ENCODE measurements around the gene STARD13.

The STARD13 gene

DNA sequence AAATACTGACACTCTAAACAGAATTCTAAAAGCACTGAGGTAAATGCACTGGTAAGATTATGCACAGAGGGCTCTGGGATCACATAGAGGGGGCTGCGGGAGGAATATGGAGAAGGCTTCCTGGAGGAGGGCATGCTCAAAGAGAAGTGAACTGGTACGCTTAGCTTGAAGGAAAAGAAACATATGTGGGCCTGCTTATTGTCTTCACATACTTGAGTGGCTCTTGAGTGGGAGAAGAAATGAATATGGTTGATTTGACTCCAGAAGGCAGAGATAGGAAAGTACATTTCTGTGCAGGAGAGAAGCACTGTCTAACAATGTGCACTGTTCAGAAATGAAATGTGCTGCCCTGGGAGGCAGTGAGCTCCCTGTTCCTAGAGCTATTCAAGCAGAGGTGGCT is 178.2 kb downstream of the STARD13 start:
- DNase-seq: no peak

DNA sequence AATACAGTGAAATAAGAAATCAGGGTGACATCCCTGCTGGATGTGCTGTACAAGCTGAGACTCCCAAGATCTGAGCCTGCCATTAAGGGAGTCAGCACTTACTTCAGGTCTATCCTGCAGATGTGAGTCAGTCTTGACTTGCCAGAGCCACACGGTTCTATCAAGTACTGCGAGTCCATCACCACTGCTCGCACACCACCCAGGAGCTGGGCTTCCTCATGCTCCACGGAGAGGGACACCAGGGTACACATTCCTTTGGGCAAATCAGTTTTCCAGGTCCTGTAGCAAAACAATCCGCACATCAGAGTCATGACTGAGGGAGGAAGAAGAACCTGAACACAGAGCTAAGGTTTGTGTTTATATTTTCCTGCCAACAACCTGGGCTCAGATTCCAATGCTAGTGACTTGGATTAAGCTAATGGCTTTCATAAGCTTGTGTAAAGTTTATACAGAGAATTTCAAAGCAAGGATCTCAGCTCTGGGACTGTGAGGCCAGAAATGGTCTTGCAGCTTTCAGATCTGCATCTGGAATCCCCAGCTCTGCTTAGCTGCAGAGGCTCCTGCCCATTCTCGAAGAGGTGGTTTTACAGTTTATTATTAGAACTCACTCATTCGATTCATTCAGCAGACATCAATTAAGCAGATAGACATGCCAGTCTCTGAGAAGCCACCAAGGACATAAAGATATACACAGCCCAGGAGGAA is 178.7 kb downstream of the STARD13 start:
- DNase-seq: no peak

DNA sequence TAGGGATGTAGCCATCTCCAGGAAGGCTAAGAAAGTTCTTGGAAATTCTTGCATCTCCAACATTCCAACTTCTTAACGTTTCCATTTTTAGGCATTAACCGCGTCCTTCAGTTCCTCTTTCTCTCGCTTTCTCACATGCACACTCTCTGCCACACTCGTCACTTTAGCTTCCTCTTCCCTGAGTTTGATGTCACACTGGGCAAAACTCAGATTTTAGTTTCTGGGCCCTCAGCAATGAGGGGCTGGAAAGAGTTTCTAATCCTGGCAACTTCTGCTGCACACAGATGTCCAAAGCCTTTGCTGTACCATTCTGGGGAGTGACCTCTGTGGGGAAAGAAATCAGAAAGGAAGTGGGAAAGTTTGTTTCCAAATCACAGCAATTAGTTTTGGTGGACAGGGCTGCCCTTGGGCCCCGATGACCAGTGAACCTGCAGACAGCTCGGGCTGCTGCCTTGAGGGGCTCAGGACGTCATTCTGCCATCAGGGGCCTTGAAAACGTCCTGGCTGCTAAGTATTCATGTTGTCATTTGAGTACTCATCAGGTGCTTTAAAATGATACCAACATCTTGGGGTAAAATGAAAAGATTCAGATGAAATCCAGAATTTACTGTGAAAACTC is 180.1 kb downstream of the STARD13 start:
- DNase-seq: no peak

DNA sequence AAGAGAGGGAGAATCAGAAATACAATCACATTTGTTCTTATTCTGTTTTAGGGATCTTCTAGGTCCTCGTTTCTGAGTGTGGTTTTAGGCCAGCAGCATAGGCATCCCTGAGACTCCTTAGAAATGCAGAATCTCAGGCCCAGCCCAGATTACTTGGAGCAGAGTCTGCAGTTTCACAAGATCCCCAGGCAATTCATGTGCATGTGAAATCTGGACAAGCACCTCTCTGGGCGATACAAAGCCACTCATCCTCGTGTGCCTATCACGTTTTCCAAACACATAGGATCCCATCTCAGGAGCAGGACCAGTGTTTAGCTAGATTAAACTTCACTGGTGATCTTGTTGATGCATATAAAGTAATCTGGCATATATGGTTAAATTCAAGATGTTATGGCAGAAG is 182.1 kb downstream of the STARD13 start:
- DNase-seq: no peak

DNA sequence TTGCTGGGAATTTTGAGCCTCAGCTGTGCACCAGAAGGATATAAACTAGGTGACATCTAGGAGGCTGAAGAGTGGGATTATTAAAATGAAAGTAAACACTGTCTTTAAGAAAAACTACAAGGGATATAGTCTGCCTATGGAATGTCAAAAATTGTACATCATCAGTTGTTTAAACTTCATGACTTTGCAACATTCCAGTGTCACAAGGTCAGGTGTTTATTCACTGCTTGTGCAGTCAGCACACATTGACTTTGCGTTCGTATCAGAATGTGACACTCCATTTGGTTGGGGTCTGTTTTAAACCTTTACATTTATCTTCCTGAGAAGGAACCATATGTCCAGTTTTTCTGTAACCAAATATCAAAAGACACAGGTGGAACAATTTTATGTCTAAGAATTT is 183.7 kb downstream of the STARD13 start:
- DNase-seq: no peak

DNA sequence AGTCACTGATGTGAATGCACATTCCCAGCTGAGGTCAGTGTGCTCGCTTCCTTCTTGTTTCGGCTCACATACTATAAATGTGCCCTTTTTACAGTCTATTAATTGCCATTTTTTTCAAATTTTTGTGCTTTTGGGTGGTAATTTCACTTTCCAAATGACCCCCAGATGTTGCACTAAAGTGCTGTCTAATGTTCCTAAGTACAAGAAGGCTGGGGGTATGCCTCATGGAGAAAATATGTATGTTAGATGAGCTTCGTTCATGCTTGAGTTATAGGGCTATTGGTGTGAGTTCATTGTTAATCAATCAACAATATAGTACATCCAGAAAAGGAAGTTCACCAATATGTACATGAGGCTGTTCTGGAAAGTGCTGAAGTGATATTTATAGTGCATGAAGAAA is 184.7 kb downstream of the STARD13 start:
- no peak for DNase-seq

DNA sequence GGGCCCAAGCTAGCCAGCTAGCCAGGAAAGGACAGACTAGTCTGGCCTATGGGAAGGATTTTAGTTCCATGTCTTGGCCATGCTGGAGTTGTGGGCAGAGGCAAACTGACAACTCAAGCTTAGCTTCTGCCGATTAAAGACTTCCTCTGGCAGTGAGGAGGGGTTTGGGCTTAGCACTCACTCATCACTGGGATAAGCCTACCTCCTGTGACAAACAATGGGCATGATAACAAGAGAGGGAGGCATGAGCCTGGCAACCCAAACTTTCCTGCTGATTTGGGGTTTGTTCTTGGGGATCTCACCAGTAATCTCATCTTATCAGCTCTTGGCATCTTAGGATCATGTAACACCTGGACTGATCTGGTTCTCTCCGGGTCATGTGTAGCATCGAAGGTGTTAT is 185.7 kb downstream of the STARD13 start:
- DNase-seq: no peak

DNA sequence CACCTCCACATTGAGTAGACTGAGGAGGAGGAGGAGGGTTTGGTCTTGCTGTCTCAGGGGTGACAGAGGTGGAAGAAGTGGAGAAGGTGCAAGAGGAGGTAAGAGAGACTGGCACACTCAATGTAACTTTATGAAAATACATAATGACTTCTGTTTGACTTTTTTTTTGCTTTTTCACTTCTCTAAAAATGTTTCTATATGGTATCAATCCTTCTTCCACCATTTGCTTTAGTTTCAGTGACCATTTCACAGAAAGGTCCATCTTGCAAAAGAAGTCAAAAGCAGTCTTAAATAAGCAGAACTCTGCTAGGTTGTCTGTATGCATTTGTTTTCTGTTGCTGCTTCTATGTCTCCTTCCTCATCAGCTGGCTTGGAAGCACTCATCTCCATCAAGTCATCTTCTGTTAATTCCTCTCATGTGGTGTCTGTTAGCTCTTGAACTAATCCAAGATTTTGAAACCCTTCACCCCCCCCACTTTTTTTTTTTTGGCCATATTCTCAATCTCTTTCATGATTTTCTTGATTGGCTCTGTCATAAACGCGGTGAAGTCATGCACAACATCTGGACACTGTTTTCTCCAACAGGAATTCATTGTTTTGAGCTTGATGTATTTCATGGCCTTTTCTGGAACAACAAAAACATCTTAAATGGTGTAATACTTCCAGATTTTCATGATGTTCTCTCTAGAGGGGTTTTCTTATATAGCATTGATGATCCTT is 188.5 kb downstream of the STARD13 start:
- DNase-seq: no peak

DNA sequence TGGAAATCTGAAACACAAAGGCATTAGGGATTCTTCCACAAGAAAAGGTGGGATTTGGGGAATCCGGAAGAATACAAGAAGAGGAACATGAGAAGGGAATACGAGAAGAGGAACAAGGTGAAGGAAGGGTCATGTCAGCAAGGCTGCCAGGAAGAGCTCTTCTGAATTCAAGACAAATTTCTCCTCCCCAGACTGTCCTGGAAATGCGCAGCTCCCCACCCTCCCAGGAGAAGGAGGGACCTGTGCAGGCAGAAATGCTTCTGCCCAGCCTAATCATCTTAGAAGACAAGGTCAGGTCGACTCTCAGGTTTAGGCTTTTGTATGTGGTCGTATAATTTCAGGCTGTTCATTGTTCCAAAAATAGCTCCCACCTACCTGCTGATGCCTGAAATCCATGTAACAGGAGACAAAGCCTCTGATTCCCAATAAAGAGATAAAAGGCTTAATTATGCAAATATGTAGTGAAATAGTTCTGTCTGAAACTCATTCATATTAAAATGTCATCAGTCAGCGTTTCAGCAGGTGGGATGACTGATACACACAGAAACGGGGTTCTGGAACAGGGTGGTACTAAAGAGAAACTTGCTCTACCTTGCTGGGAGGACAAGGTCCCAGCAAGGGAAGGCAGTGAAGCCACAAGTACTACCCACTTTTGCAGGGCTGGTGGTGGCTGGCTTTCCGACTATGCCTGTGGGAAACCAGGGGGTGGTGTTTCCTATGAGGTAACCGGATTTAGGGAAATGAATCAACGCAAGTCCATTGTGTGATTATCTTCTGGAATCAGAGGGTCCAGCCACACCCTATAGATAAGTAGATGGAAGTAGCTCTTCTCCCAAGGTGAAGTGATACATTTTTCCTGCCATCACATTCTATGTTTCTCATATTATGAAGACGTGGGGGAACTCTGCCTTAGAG is 193.2 kb downstream of the STARD13 start:
- no peak for DNase-seq

DNA sequence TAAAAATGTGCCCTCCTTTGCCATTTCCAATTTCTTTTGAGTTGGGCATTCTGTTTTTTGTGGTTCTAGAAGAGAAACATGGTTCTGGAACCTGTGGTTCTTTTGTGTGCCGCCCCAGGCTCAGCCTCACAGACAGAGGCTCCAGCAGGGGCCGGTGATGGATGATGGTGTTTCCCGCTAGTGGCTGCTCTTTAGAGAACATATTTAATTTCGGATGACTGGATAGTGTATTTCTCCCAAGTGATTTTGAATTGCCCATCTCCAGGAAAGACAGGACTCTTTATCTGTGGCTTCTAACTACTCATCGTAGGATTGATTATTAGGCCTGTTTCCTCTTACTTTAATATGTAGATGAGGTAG is 194.2 kb downstream of the STARD13 start:
- no peak for DNase-seq

DNA sequence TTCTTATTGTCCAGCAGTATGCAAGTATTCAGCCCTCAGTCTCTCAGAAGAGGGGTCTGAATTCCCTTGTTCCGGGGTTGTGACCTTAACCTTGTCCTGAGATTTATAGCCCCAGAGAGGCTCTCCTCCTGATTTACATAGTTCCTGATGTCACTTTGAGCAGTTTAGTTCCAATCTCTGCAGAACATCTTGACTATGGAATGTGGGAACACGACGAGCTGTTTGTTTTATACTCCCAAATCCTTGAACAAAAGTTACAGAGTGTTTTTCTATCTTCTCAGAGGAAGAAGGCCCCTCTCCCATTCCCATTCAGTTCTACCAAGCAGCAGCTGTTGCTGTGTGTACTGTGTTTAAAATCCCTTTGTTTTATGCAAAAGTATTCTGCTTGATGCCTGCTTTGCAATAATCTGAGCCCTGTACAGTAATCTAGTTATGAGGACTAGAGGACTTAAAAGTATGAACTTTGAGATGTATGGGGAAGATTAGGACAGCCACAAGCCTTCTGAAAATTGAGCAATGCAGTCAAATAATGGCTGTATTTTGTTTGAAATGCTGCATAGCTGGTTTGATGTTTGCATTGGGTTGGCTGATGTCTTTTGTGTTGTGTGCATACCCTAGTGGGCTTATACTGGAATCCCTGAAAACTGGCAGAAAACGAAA is 194.7 kb downstream of the STARD13 start:
- no peak for DNase-seq

DNA sequence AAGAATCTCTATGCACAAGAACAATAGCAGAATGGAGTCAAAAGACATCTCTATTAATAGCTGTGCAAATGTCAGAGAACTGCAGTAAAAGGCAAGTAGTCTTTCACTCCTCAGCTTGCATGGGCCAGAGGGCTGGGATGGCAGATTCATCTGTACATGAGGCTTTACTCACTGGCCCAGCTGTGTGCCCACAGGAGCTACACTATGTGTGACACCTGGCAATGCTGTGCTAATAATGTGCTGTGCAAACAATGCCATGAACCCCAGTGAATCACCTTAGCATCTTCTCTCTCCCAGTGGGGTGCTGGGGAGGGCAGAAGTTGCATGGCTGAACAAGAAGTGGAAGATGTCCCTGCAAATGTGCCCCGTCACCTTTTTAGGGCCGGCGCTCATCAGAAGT is 196.2 kb downstream of the STARD13 start:
- DNase-seq: no peak

DNA sequence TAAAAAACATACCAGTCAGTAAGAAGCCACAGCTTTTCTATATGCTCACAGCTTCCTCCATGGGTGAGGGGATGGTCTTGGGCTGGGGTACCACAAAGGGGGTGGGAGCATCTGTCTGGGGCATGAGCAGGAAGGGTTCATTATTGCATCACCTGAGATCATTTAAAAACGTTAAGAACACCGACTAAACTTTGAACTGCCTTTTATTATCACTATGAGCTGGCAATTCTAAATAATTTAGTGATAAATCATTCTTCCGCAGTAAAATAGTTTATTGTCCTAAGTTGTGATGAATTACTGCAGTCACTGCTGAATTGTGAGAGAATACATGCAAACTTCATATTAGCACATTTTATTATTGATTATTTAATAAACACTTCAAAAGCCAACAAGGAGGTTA is 197.8 kb downstream of the STARD13 start:
- no peak for DNase-seq

DNA sequence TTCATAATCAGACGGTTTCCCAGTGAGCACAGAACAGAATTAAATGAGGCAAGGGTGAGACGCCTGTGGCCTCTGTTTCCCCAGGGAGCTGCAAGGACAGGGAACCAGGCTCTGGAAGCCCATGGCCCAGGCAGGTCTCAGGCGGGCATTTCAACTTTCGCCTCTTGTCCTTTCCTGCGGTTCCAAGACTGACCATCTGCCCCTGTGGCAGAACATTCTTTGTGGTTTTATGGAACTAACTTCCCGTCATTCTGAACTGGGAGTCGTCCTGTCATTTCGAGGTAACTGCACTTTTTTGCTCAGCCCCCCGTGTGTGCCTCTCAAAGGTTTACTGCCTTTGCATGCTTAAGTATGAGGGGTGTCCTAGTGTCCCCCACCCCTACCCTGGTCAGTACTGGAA is 198.5 kb downstream of the STARD13 start:
- no peak for DNase-seq

DNA sequence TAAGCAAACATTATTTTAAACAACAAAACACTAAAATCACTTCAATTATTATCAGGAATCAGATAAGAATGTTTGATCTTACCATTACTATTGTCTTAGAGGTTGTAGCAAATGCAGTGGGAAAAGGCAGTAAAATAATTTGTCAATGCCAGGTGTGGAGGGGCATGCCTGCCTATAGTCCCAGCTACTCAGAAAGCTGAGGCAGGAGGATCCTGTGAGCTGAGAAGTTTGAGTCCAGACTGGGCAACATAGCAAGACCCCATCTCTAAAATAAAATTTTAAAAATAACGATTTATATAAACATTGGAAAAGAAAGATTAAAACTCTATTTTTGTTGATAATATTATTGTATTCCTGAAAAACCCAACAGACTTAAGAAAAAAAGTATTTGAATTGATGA is 202.5 kb downstream of the STARD13 start:
- no peak for DNase-seq

DNA sequence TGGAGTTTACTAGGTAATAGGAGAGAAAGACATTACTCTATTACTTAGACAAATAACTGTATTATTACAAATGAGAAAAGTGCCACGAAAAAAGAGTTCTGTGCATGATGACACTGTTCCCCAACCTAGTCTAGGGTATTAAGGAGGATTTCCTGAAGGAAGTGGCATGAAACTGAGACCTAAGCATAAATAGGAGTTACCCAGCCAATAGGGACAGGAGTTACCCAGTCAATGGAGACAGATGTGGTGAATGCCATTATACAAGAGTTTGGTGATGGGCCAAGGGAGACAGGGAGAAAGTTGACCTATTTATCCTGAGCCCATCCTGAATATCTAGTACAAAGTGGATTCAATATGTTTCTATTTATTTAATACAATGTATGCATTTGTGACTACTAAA is 203.9 kb downstream of the STARD13 start:
- no peak for DNase-seq

DNA sequence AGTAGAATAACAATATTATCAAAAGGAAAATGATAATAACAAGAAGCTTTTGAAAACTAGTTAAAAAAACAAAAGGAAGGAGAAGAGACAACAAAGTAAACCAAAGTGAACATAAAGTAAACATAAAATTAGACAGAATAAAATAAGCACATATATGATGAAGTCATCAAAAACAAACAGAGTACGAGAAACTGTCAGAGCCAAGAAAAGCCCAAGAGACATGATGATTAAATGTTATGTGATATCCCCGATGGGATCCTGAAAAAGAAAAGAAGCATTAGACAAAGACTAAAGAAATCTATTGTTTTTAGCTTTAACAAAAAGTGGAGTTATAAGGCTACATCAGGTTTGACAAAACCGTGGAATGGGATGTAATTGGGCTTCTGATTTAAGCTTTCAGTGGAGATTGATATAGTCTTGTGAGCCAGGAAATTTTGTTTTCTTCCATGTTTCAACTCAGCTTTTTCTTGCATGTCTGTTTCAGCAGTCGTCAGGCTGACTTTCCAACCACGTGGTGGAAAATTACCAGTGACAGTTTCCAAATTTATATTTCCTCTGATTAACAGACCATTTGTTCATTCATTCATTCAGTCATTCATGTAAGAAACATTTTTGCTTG is 204.5 kb downstream of the STARD13 start:
- DNase-seq: no peak

DNA sequence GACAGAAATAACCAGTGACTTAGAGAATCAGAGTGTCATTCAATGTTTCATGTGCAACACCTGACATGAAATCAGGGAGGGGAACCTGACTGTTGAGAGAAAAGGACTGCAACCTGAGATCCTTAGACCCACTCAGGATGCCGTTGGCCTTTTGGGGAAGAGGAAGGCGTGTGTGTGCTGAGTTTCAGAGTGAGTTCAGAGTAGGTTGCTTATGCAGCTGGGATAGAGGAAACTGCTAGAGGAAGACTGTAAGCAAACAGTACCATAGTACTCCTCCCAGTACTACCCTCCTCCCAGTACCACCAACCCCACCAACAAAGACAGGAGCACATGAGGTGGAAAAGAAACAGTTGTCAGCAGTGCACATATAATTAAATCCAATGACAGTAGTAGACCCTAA is 205.6 kb downstream of the STARD13 start:
- no peak for DNase-seq

DNA sequence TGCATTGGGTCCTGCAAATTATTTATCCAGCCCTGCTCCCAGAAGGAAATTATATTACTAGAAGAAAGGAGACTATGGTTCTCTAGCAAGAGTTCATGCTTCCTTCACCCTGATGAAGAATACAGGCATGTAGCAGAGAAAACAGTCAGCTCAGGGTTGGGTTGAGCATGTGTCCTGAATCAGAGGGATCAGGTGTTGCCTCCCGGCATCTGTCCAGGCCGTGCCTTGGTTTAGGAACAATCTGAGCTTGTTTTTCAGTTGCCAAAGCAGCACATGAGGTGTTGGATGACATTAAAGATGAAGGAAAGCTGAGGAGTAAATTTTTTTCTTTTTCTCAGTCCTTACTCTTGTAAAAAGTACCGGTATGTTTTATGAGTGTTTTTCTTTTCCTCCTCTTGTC is 207.3 kb downstream of the STARD13 start:
- no peak for DNase-seq

DNA sequence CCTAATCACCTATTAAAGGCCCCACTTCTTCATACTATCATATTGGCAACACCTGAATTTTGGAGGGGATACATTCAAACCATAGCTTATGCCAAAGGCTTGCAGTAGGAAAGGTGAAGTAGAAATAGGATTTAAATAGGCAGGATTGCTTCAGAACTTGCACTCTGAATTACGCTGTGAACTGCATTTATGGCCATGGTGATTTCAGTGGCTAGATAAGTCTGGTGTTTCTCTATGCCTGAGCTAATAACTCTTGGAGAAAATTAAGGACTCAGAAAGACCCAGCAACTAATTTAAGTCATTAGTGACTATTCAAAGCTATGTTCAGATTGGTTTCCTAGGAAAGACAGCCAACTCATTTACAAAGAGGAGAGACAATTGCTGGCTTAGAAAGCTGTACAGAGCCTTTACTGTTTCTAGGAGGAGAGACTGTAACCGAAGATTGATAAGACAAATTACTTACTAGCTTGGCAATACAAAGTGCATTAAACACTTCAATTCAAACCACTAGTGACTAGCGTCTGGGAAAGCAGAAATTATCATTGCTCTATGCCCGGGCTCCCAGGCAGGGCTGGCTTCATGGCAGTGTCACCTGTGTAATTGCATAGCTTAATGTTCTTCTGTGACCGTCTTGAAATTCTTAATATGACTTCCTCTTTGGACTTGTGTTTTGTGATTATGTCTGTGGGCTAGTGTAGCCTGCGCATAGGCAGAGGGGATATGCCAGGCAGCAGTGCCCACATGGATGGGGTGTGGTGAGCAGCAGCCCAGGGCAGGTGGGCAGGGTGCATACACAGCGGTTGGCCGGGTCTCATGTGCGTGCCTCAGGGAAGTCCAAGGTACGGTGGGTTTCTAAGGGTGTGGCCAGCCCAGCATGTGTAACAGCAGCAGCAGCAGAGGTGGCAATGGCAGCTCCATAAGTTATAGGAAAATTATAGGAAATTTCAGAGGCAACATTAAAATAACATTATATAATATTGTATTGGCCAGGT is 209.3 kb downstream of the STARD13 start:
- no peak for DNase-seq

DNA sequence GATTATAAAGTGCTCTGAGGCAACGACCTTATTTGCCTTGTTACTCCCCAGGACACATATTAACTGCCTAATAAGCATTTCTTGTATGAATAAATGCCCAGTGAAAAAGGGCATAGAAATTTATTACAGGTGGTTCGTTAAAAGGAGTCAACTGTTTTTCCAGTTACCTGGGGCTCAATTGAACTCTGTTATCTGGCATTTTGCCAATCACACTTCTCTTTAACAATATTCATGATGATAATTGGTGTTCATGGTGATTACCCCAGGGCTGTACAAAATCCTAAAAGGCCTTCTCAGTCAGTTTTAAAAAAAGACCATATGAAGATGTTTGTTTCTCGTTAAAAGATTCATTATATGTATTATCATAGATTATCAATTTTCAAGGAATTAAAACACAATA is 212.2 kb downstream of the STARD13 start:
- DNase-seq: no peak
